HepG2 (cell line): ENCODE measurements around the gene TTC16. TPM values are rescaled to one million over a fixed set of nuclear protein-coding genes. Genes with fewer than 3 reads are reported as not detected.

Source experiments
- ATAC-seq: fragments of 200-7000 bp; cut with Tn5 transposase; 3 replicates; pipeline ENCODE4 v1.9.1; 2020; ENCODE audit warnings: mild to moderate bottlenecking, moderate library complexity
- BruUV-seq: library from RNA; stranded (reverse); fragments of 400-500 nt; replicated peaks from 2 replicates; lab custom pipeline; 2021; lab: Mats Ljungman, UMichigan
- CTCF ChIA-PET: fragments of 300-600 bp; formaldehyde crosslinking; extraction: SDS; loops from one replicate; lab custom pipeline; 2021; ENCODE audit warnings: low total read pairs, inconsistent platforms, low intra/inter-chr PET ratio; lab: Yijun Ruan, JAX
- POLR2A ChIA-PET: fragments of 350-600 bp; sonication (Branson Sonifier 250); formaldehyde crosslinking; loops from one replicate; lab custom pipeline; 2020; ENCODE audit warnings: antibody characterized with exemption, inconsistent platforms; lab: Yijun Ruan, JAX
- DNase-seq: peaks from one replicate; pipeline ENCODE4 v3.0.0-alpha.2; 2015; ENCODE audit warnings: low spot score
- FAIRE-seq: peaks from 3 replicates; lab custom pipeline; 2011; peaks lifted over from hg19 to GRCh38; lab: Jason Lieb, UNC
- H2AFZ ChIP-seq: one replicate; pipeline ENCODE4 v1.6.1; 2011; ENCODE audit warnings: low read length, inconsistent platforms
- H3K27ac ChIP-seq: fragments of 300-600 bp; 3 replicates; pipeline ENCODE4 v1.8.0; 2011; ENCODE audit warnings: mixed run types, mild to moderate bottlenecking, mixed read lengths, low read length, inconsistent platforms; ENCODE audit not compliant: insufficient read depth; ENCODE audit errors: extremely low read length
- H3K27me3 ChIP-seq, 2 experiments: fragments of 200-600 bp in 1 of 2; 2 replicates in 1 of 2; 3 replicates in 1 of 2; pipeline versions ENCODE4 v1.6.0 to v1.8.0; 2011; ENCODE audit warnings: low read length in 2 of 2, mild to moderate bottlenecking in 2 of 2, moderate library complexity in 2 of 2, inconsistent platforms in 1 of 2; ENCODE audit not compliant: insufficient read depth in 2 of 2, control insufficient read depth in 1 of 2
- H3K36me3 ChIP-seq, 2 experiments: fragments of 200-600 bp in 1 of 2; replicated peaks in 1 of 2; 2 replicates in 1 of 2; 3 replicates in 1 of 2; pipeline versions ENCODE4 v1.5.1 to v1.8.0; 2011; ENCODE audit warnings: low read length in 2 of 2, inconsistent platforms in 1 of 2; ENCODE audit not compliant: insufficient read depth in 2 of 2, control insufficient read depth in 1 of 2
- H3K4me1 ChIP-seq: 2 replicates; pipeline ENCODE4 v1.5.1; 2012; ENCODE audit warnings: low read length, inconsistent platforms; ENCODE audit not compliant: insufficient read depth
- H3K4me2 ChIP-seq: 2 replicates; pipeline ENCODE4 v1.6.0; 2011; ENCODE audit warnings: low read depth, low read length, inconsistent platforms
- H3K4me3 ChIP-seq, 3 experiments: fragments of 200-600 bp in 1 of 3; sonication (generic), shearing (Covaris generic) in 1 of 3; replicated peaks in 1 of 3; 2 replicates each; pipeline ENCODE4 v1.5.1; 2011 to 2016; ENCODE audit warnings: low read length in 3 of 3, inconsistent platforms in 2 of 3, low read depth in 2 of 3, mild to moderate bottlenecking in 2 of 3, control low read depth in 1 of 3, mixed read lengths in 1 of 3; ENCODE audit not compliant: insufficient read depth in 1 of 3
- H3K79me2 ChIP-seq: one replicate; pipeline ENCODE4 v1.6.1; 2011; ENCODE audit warnings: low read length, inconsistent platforms; ENCODE audit not compliant: insufficient read depth
- H3K9ac ChIP-seq: 2 replicates; pipeline ENCODE4 v1.6.0; 2011; ENCODE audit warnings: mild to moderate bottlenecking, low read depth, low read length, inconsistent platforms; ENCODE audit not compliant: insufficient read depth
- H3K9me3 ChIP-seq: 2 replicates; pipeline ENCODE4 v1.5.1; 2012; ENCODE audit warnings: mild to moderate bottlenecking, low read length
- H4K20me1 ChIP-seq: 2 replicates; pipeline ENCODE4 v1.6.0; 2011; ENCODE audit warnings: inconsistent platforms, mild to moderate bottlenecking, low read length, moderate library complexity; ENCODE audit not compliant: insufficient read depth
- GATAD2A ChIP-seq: IDR thresholded peaks from 2 replicates; pipeline ENCODE4 v1.6.1; 2016
- HNRNPK ChIP-seq: fragments of 200-400 bp; formaldehyde crosslinking; IDR thresholded peaks from 2 replicates; pipeline ENCODE4 v1.6.1; 2018; ENCODE audit warnings: low read length, low read depth, moderate library complexity, mild to moderate bottlenecking; ENCODE audit not compliant: poor library complexity, severe bottlenecking
- KDM2A ChIP-seq: sonication (generic); formaldehyde crosslinking; IDR thresholded peaks from 2 replicates; pipeline ENCODE4 v1.4.0; 2020; ENCODE audit warnings: low read depth, missing genetic modification reagents, borderline replicate concordance
- PATZ1 ChIP-seq: sonication (generic); formaldehyde crosslinking; IDR thresholded peaks from 2 replicates; pipeline ENCODE4 v1.4.0; 2020; ENCODE audit warnings: missing genetic modification reagents
- PAXIP1 ChIP-seq: sonication (generic); formaldehyde crosslinking; conservative IDR thresholded peaks from 2 replicates; pipeline ENCODE4 v1.4.0; 2020; ENCODE audit warnings: mild to moderate bottlenecking, missing genetic modification reagents, moderate library complexity
- SOX5 ChIP-seq: IDR thresholded peaks from 2 replicates; pipeline ENCODE4 v1.6.1; 2016; ENCODE audit warnings: borderline replicate concordance
- SP1 ChIP-seq, 2 experiments: fragments of 450-650 bp in 1 of 2; sonication (generic) in 1 of 2; formaldehyde crosslinking in 1 of 2; IDR thresholded peaks; 2 replicates each; pipeline versions ENCODE4 v1.4.0 to v1.6.1; 2016 to 2020; ENCODE audit warnings: missing genetic modification reagents in 1 of 2
- SP4 ChIP-seq: sonication (generic); formaldehyde crosslinking; IDR thresholded peaks from 2 replicates; pipeline ENCODE4 v1.8.1; 2023; ENCODE audit warnings: mild to moderate bottlenecking, missing genetic modification reagents
- SP5 ChIP-seq: IDR thresholded peaks from 2 replicates; pipeline ENCODE4 v1.6.1; 2016; ENCODE audit warnings: low read depth, borderline replicate concordance
- WIZ ChIP-seq: sonication (generic); formaldehyde crosslinking; IDR thresholded peaks from 2 replicates; pipeline ENCODE4 v1.5.1; 2020; ENCODE audit warnings: mild to moderate bottlenecking, missing genetic modification reagents
- ZFY ChIP-seq: sonication (generic); formaldehyde crosslinking; IDR thresholded peaks from 2 replicates; pipeline ENCODE4 v1.4.0; 2020; ENCODE audit warnings: missing genetic modification reagents
- ZNF670 ChIP-seq: sonication (generic); formaldehyde crosslinking; IDR thresholded peaks from 2 replicates; pipeline ENCODE4 v1.8.0; 2022; ENCODE audit warnings: mild to moderate bottlenecking, missing genetic modification reagents, borderline replicate concordance
- ZNF687 ChIP-seq: sonication (generic); formaldehyde crosslinking; IDR thresholded peaks from 2 replicates; pipeline ENCODE4 v1.5.1; 2020; ENCODE audit warnings: mild to moderate bottlenecking, missing genetic modification reagents, moderate library complexity
- ZNF879 ChIP-seq: sonication (generic); formaldehyde crosslinking; IDR thresholded peaks from 2 replicates; pipeline ENCODE4 v1.8.1; 2023; ENCODE audit warnings: missing genetic modification reagents
- WGBS: methylation state at CpG from one replicate; pipeline ENCODE4 v1.1.6; 2017; ENCODE audit warnings: low lambda C conversion rate; 5-methylcytosine and 5-hydroxymethylcytosine counted together
- in situ Hi-C: cut with HindIII; loops from 2 replicates; pipeline ENCODE4 v1.10.0; 2017; ENCODE audit warnings: low pct_unique_long_range_greater_than_20kb; ENCODE audit not compliant: extremely low pct_ligation_motif_present
- intact Hi-C: fragments of 100-400 bp; cut with micrococcal nuclease; formaldehyde crosslinking; loops from one replicate; pipeline ENCODE4 v1.10.0; 2022; ENCODE audit not compliant: unreplicated experiment
- polyA plus RNA-seq, 8 experiments: library from polyadenylated mRNA; depleted of rRNA in 3 of 8; stranded (reverse) in 7 of 8; unstranded in 1 of 8; fragments of >200 nt; fragmentation: Illumina TruSeq in 4 of 8; extraction: Trizol in 4 of 8; gene quantifications; 2 replicates each; pipeline versions ENCODE4 v1.2.1 to v1.2.3, GENCODE V29; 2011 to 2016; ENCODE audit warnings: low read depth in 4 of 8, missing spikeins in 1 of 8, mixed read lengths in 1 of 8; ENCODE audit not compliant: insufficient read depth in 1 of 8
- total RNA-seq, 5 experiments: library from RNA; depleted of rRNA; stranded (reverse); fragments of >200 nt; fragmentation: Illumina TruSeq; extraction: Trizol; gene quantifications; 2 replicates each; pipeline ENCODE4 v1.2.3, GENCODE V29; 2016; ENCODE audit warnings: low read depth in 1 of 5

The TTC16 gene
- total and polyA plus RNA-seq, 2 of the 13 experiments (the other 11 are each of a cell fraction or from before 2014, with no cell fraction given): not detected

GRCh38 chr9:127770905-127771569 is 55.2 kb downstream of the TTC16 start:
- 1% methylated on average over 13 of the region's 43 CpGs for WGBS
- H3K4me2 ChIP-seq: peak overlapping the region; percentile 90
- BruUV-seq: no TSS peak
- peak overlapping the region; percentile 40 to 70 (median 45) for H3K4me3 ChIP-seq
- no peak overlapping the region for H3K9ac ChIP-seq
- H3K4me1 ChIP-seq: peaks cover 9% of the 10 kb centered on the region
- no peaks in the 10 kb centered on the region for H3K36me3 ChIP-seq
- no peaks in the 10 kb centered on the region for H3K79me2 ChIP-seq
- peak; percentile 89 for DNase-seq
- CTCF ChIA-PET: no interaction called here
- H3K27me3 ChIP-seq: peaks cover 2 to 40% of the 10 kb centered on the region in 2 experiments; a peak in 3 of 5 replicates
- intact Hi-C loops (no loop called here), in situ Hi-C loops (no loop called here)
- no peak overlapping the region for H2AFZ ChIP-seq
- peak; percentile 95 for ATAC-seq
- POLR2A ChIA-PET: interaction anchor here (0.9 to 1.3 kb wide), 9 partner anchors 15 to 321 kb away, joined by 3 to 9 read pairs (median 5); partner anchors contain the start of genes CDK9, PTRH1, TOR2A and TTC16
- H3K9me3 ChIP-seq: no peaks in the 10 kb centered on the region
- peak; percentile 67 for FAIRE-seq
- H4K20me1 ChIP-seq: no peaks in the 10 kb centered on the region
- no peak overlapping the region for H3K27ac ChIP-seq
- TF ChIP-seq HNRNPK (peak; percentile 64), ZNF879 (no peak), SP4 (peak; percentile 98), ZNF670 (no peak), SOX5 (CRISPR knock-in tag) (0 out of 2 replicates have a peak, but pooled peaks have one; percentile 23), SP5 (CRISPR knock-in tag) (peak; percentile 84; the same call in 1 of the 2 replicates), KDM2A (peak; percentile 54; the same call in 1 of the 2 replicates), ZNF687 (CRISPR knock-in tag) (peak; percentile 59), GATAD2A (CRISPR knock-in tag) (peak; percentile 30; the same call in 1 of the 2 replicates), PATZ1 (CRISPR knock-in tag) (peak; percentile 72), ZFY (CRISPR knock-in tag) (0 out of 2 replicates have a peak, but pooled peaks have one; percentile 16), WIZ (no peak), SP1 (IDR thresholded peaks at IDR 0.05) (peak; percentile 85), SP1 (CRISPR knock-in tag; IDR thresholded peaks at IDR 0.05) (peak; percentile 91), PAXIP1 (peak; percentile 55)
